Panc1 (cell line): ENCODE results near the gene USP24. TPM values are rescaled to one million over a fixed set of nuclear protein-coding genes. Genes with fewer than 3 reads are reported as not detected.

Source experiments
- ATAC-seq: fragments of 200-7000 bp; cut with Tn5 transposase; 2 replicates; pipeline ENCODE4 v1.9.1; 2020; ENCODE audit warnings: mild to moderate bottlenecking, moderate library complexity
- BruUV-seq: library from RNA; stranded (reverse); fragments of 400-500 nt; replicated peaks from 2 replicates; lab custom pipeline; 2021; lab: Mats Ljungman, UMichigan
- CTCF ChIA-PET: fragments of 300-600 bp; sonication (Branson Sonifier 250); formaldehyde crosslinking; loops from one replicate; lab custom pipeline; 2022; ENCODE audit warnings: antibody characterized with exemption; lab: Charles Lee
- POLR2A ChIA-PET: fragments of 300-600 bp; sonication (Branson Sonifier 250); formaldehyde crosslinking; loops from one replicate; lab custom pipeline; 2022; ENCODE audit warnings: antibody characterized with exemption; lab: Charles Lee
- DNase-seq: peaks from one replicate; pipeline ENCODE4 v3.0.0-alpha.2; 2010; ENCODE audit warnings: low read depth, low spot score
- H3K27ac ChIP-seq: 2 replicates; pipeline ENCODE4 v1.5.1; 2011; ENCODE audit warnings: mild to moderate bottlenecking, low read length, inconsistent platforms
- H3K27me3 ChIP-seq: fragments of 200-500 bp; sonication (Bioruptor generic); 2 replicates; pipeline ENCODE4 v1.6.0; 2014; ENCODE audit warnings: low read length, inconsistent platforms; ENCODE audit not compliant: control insufficient read depth, insufficient read depth
- H3K36me3 ChIP-seq: fragments of 200-500 bp; sonication (Bioruptor generic); 2 replicates; pipeline ENCODE4 v1.5.1; 2014; ENCODE audit warnings: inconsistent platforms, mild to moderate bottlenecking, low read length, moderate library complexity; ENCODE audit not compliant: control insufficient read depth, insufficient read depth
- H3K4me1 ChIP-seq: 2 replicates; pipeline ENCODE4 v1.5.1; 2011; ENCODE audit warnings: inconsistent platforms, mild to moderate bottlenecking, low read length, moderate library complexity; ENCODE audit not compliant: control insufficient read depth, insufficient read depth
- H3K4me3 ChIP-seq, 2 experiments: 2 replicates each; pipeline ENCODE4 v1.5.1; 2011 to 2012; ENCODE audit warnings: low read depth in 2 of 2, low read length in 2 of 2, mild to moderate bottlenecking in 2 of 2, inconsistent platforms in 1 of 2, moderate library complexity in 1 of 2
- H3K9me3 ChIP-seq: fragments of 200-500 bp; sonication (Bioruptor generic); 2 replicates; pipeline ENCODE4 v1.5.1; 2014; ENCODE audit warnings: low read depth, mild to moderate bottlenecking, inconsistent platforms, low read length, moderate library complexity; ENCODE audit not compliant: control insufficient read depth, insufficient read depth
- POLR2AphosphoS5 ChIP-seq: IDR thresholded peaks from 2 replicates; pipeline ENCODE4 v1.6.1; 2012; ENCODE audit warnings: mild to moderate bottlenecking, low read depth, low read length, moderate library complexity
- SIN3A ChIP-seq: IDR thresholded peaks from 2 replicates; pipeline ENCODE4 v1.6.1; 2012; ENCODE audit warnings: low read depth, mild to moderate bottlenecking, low read length, moderate library complexity, borderline replicate concordance; ENCODE audit not compliant: insufficient read depth
- TCF7L2 ChIP-seq: IDR thresholded peaks from 2 replicates; pipeline ENCODE4 v1.6.1; 2011; ENCODE audit warnings: mild to moderate bottlenecking, low read depth, low read length, inconsistent platforms
- in situ Hi-C: cut with HindIII; loops from 2 replicates; pipeline ENCODE4 v1.10.0; 2016; ENCODE audit warnings: low sequenced_read_pairs, low pct_unique_long_range_greater_than_20kb
- intact Hi-C: fragments of 100-400 bp; cut with micrococcal nuclease; formaldehyde crosslinking; loops from one replicate; pipeline ENCODE4 v1.10.0; 2022; ENCODE audit not compliant: unreplicated experiment
- total RNA-seq: library from RNA; stranded (reverse); gene quantifications from one replicate; pipeline ENCODE4 v1.2.1, GENCODE V29; 2021; ENCODE audit not compliant: unreplicated experiment
- TF ChIP-seq, protein P1 (sequence below): fragments of 450-650 bp; IDR thresholded peaks from 2 replicates; pipeline ENCODE4 v1.5.1; 2017; ENCODE audit warnings: mild to moderate bottlenecking
- TF ChIP-seq, protein P2 (sequence below), 2 experiments: IDR thresholded peaks; 2 replicates each; pipeline ENCODE4 v1.6.1; 2011 to 2012; ENCODE audit warnings: low read depth in 2 of 2, control low read depth in 1 of 2, low read length in 1 of 2, mild to moderate bottlenecking in 1 of 2, moderate library complexity in 1 of 2; ENCODE audit not compliant: insufficient read depth in 1 of 2

USP24 gene
- total RNA-seq, 1 experiment from 2014 or later, result 52.2 TPM

GRCh38 chr1:55084257-55084656 lies 130.9 kb downstream of the USP24 start:
- H3K4me3 ChIP-seq, result no peak overlapping the region
- intact Hi-C loops, result no loop called here
- no TSS peak for BruUV-seq
- TF ChIP-seq TCF7L2 (no peak), SIN3A (no peak), POLR2AphosphoS5 (no peak)
- TF ChIP-seq, protein P1, sequence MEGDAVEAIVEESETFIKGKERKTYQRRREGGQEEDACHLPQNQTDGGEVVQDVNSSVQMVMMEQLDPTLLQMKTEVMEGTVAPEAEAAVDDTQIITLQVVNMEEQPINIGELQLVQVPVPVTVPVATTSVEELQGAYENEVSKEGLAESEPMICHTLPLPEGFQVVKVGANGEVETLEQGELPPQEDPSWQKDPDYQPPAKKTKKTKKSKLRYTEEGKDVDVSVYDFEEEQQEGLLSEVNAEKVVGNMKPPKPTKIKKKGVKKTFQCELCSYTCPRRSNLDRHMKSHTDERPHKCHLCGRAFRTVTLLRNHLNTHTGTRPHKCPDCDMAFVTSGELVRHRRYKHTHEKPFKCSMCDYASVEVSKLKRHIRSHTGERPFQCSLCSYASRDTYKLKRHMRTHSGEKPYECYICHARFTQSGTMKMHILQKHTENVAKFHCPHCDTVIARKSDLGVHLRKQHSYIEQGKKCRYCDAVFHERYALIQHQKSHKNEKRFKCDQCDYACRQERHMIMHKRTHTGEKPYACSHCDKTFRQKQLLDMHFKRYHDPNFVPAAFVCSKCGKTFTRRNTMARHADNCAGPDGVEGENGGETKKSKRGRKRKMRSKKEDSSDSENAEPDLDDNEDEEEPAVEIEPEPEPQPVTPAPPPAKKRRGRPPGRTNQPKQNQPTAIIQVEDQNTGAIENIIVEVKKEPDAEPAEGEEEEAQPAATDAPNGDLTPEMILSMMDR, result no peak
- TF ChIP-seq, protein P2, sequence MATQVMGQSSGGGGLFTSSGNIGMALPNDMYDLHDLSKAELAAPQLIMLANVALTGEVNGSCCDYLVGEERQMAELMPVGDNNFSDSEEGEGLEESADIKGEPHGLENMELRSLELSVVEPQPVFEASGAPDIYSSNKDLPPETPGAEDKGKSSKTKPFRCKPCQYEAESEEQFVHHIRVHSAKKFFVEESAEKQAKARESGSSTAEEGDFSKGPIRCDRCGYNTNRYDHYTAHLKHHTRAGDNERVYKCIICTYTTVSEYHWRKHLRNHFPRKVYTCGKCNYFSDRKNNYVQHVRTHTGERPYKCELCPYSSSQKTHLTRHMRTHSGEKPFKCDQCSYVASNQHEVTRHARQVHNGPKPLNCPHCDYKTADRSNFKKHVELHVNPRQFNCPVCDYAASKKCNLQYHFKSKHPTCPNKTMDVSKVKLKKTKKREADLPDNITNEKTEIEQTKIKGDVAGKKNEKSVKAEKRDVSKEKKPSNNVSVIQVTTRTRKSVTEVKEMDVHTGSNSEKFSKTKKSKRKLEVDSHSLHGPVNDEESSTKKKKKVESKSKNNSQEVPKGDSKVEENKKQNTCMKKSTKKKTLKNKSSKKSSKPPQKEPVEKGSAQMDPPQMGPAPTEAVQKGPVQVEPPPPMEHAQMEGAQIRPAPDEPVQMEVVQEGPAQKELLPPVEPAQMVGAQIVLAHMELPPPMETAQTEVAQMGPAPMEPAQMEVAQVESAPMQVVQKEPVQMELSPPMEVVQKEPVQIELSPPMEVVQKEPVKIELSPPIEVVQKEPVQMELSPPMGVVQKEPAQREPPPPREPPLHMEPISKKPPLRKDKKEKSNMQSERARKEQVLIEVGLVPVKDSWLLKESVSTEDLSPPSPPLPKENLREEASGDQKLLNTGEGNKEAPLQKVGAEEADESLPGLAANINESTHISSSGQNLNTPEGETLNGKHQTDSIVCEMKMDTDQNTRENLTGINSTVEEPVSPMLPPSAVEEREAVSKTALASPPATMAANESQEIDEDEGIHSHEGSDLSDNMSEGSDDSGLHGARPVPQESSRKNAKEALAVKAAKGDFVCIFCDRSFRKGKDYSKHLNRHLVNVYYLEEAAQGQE (IDR thresholded peaks at IDR 0.05; ENCODE audit: insufficient read depth in 1 of 2, low read depth in 2 of 2, low read length in 1 of 2), result no peak
- no peak for DNase-seq
- ATAC-seq, result no peak
- peaks cover 68% of the 10 kb centered on the region for H3K36me3 ChIP-seq
- ChIA-PET POLR2A (no interaction called here), CTCF (no interaction called here)
- H3K27ac ChIP-seq, result no peak overlapping the region
- H3K9me3 ChIP-seq, result no peaks in the 10 kb centered on the region
- no peaks in the 10 kb centered on the region for H3K27me3 ChIP-seq
- in situ Hi-C loops, result no loop called here
- H3K4me1 ChIP-seq, result no peaks in the 10 kb centered on the region

- no peak overlapping the region for H3K4me3 ChIP-seq
- in situ Hi-C loops (no loop called here), intact Hi-C loops (no loop called here)
- H3K36me3 ChIP-seq, result peaks cover 78% of the 10 kb centered on the region
- ATAC-seq (no peak), DNase-seq (no peak)
- ChIA-PET CTCF (no interaction called here), POLR2A (interaction anchor here (0.6 kb wide), 1 partner anchor 29 kb away, joined by 3 read pairs; no protein-coding TSS in a partner anchor)
- H3K27me3 ChIP-seq, result no peaks in the 10 kb centered on the region
- TF ChIP-seq, protein P2 (IDR thresholded peaks at IDR 0.05; ENCODE audit: insufficient read depth in 1 of 2, low read depth in 2 of 2, low read length in 1 of 2), result no peak
- TF ChIP-seq POLR2AphosphoS5 (no peak), SIN3A (no peak), TCF7L2 (no peak)
- TF ChIP-seq, protein P1, result no peak
- H3K27ac ChIP-seq, result no peak overlapping the region
- H3K4me1 ChIP-seq, result no peaks in the 10 kb centered on the region
- BruUV-seq, result no TSS peak
- no peaks in the 10 kb centered on the region for H3K9me3 ChIP-seq
These were observed 133.3 kb downstream of the USP24 start for GRCh38 chr1:55081905-55082296.
